Neural progenitor cell (in vitro differentiated cells): Measurements from ENCODE around the gene OSTF1. TPM values are rescaled to one million over a fixed set of nuclear protein-coding genes. Genes with fewer than 3 reads are reported as not detected.

Source experiments
- DNase-seq: peaks from one replicate; pipeline ENCODE4 v3.0.0-alpha.2; 2016; ENCODE audit warnings: low spot score
- H2AFZ ChIP-seq: fragments of 200-600 bp; sonication (generic); replicated peaks from 2 replicates; pipeline ENCODE4 v1.6.1; 2016; ENCODE audit warnings: antibody characterized with exemption
- H3F3A ChIP-seq: fragments of 200-600 bp; sonication (generic); 2 replicates; pipeline ENCODE4 v1.6.1; 2016; ENCODE audit warnings: antibody characterized with exemption, low read depth
- H3K27ac ChIP-seq: fragments of 200-600 bp; sonication (generic); 2 replicates; pipeline ENCODE4 v1.5.1; 2016; ENCODE audit warnings: mild to moderate bottlenecking
- H3K27me3 ChIP-seq: fragments of 200-600 bp; sonication (generic); 2 replicates; pipeline ENCODE4 v1.6.1; 2016; ENCODE audit warnings: mild to moderate bottlenecking, moderate library complexity
- H3K36me3 ChIP-seq: fragments of 200-600 bp; sonication (generic); 2 replicates; pipeline ENCODE4 v1.5.1; 2016
- H3K4me1 ChIP-seq: fragments of 200-600 bp; sonication (generic); 2 replicates; pipeline ENCODE4 v1.6.1; 2016; ENCODE audit warnings: mixed run types
- H3K4me2 ChIP-seq: fragments of 200-600 bp; sonication (generic); 2 replicates; pipeline ENCODE4 v1.6.1; 2016
- H3K4me3 ChIP-seq: fragments of 200-600 bp; sonication (generic); 2 replicates; pipeline ENCODE4 v1.5.1; 2016
- H3K79me2 ChIP-seq: fragments of 200-600 bp; sonication (generic); 2 replicates; pipeline ENCODE4 v1.6.1; 2016; ENCODE audit warnings: low read depth
- H3K9ac ChIP-seq: fragments of 200-600 bp; sonication (generic); 2 replicates; pipeline ENCODE4 v1.6.1; 2016
- H3K9me3 ChIP-seq: fragments of 200-600 bp; sonication (generic); 2 replicates; pipeline ENCODE4 v1.5.1; 2016; ENCODE audit warnings: low read depth
- H4K20me1 ChIP-seq: fragments of 200-600 bp; sonication (generic); 2 replicates; pipeline ENCODE4 v1.6.1; 2016; ENCODE audit warnings: low read depth
- H3K27ac Mint-ChIP-seq: 3 replicates; pipeline ENCODE4 v1.8.0; 2021; ENCODE audit warnings: mixed read lengths
- H3K27me3 Mint-ChIP-seq: 2 replicates; pipeline ENCODE4 v1.8.0; 2022; ENCODE audit warnings: low read depth, mild to moderate bottlenecking, inconsistent platforms, moderate library complexity, mixed read lengths; ENCODE audit not compliant: insufficient read depth
- H3K36me3 Mint-ChIP-seq: 3 replicates; pipeline ENCODE4 v1.8.0; 2021; ENCODE audit warnings: mixed read lengths
- H3K4me1 Mint-ChIP-seq: 3 replicates; pipeline ENCODE4 v1.8.0; 2021; ENCODE audit warnings: mixed read lengths
- H3K4me3 Mint-ChIP-seq: 3 replicates; pipeline ENCODE4 v1.8.0; 2021; ENCODE audit warnings: mild to moderate bottlenecking, moderate library complexity, mixed read lengths
- H3K9me3 Mint-ChIP-seq: 3 replicates; pipeline ENCODE4 v1.8.0; 2020; ENCODE audit warnings: mixed read lengths
- CTCF ChIP-seq: fragments of 200-600 bp; sonication (generic); IDR thresholded peaks from 2 replicates; pipeline ENCODE4 v1.5.1; 2017; ENCODE audit warnings: antibody characterized with exemption, mild to moderate bottlenecking
- EZH2 ChIP-seq: fragments of 200-600 bp; sonication (generic); IDR thresholded peaks from 2 replicates; pipeline ENCODE4 v1.6.1; 2017; ENCODE audit warnings: antibody characterized with exemption, mild to moderate bottlenecking, moderate library complexity
- EZH2phosphoT487 ChIP-seq: fragments of 200-600 bp; sonication (generic); IDR thresholded peaks from 2 replicates; pipeline ENCODE4 v1.6.1; 2017; ENCODE audit warnings: antibody characterized with exemption
- total RNA-seq: library from RNA; depleted of rRNA; stranded (reverse); fragments of >200 nt; gene quantifications from 2 replicates; pipeline ENCODE4 v1.2.3, GENCODE V29; 2015; ENCODE audit warnings: low replicate concordance

The OSTF1 gene
- total RNA-seq, 1 donor from 2014 or later, result 1.3 TPM

GRCh38 chr9:75140261-75140660 is 51.9 kb downstream of the OSTF1 start:
- H4K20me1 ChIP-seq, result no peaks in the 10 kb centered on the region
- no peak overlapping the region for H2AFZ ChIP-seq
- H3K4me3 ChIP-seq, result no peak overlapping the region
- H3K9me3 ChIP-seq, result no peaks in the 10 kb centered on the region
- no peak for DNase-seq
- H3K36me3 ChIP-seq, result no peaks in the 10 kb centered on the region
- H3K27me3 ChIP-seq, result no peaks in the 10 kb centered on the region
- Mint-ChIP-seq H3K4me3 (no peak overlapping the region), H3K4me1 (no peaks in the 10 kb centered on the region), H3K27me3 (no peaks in the 10 kb centered on the region), H3K27ac (no peak overlapping the region), H3K9me3 (no peaks in the 10 kb centered on the region), H3K36me3 (no peaks in the 10 kb centered on the region)
- H3K4me2 ChIP-seq, result no peak overlapping the region
- no peak overlapping the region for H3K27ac ChIP-seq
- H3K4me1 ChIP-seq, result no peaks in the 10 kb centered on the region
- no peaks in the 10 kb centered on the region for H3K79me2 ChIP-seq
- no peak overlapping the region for H3K9ac ChIP-seq
- H3F3A ChIP-seq, result no peaks in the 10 kb centered on the region
- TF ChIP-seq CTCF, result no peak
- no peak for TF ChIP-seq EZH2
- no peak for TF ChIP-seq EZH2phosphoT487

- Mint-ChIP-seq H3K36me3 (no peaks in the 10 kb centered on the region), H3K4me3 (no peak overlapping the region)
- no peak overlapping the region for H3K27ac ChIP-seq
Measured at GRCh38 chr9:75142202-75142601, 53.9 kb downstream of the OSTF1 start.

GRCh38 chr9:75146229-75146628 is 57.9 kb downstream of the OSTF1 start:
- H3K27me3 Mint-ChIP-seq, result no peaks in the 10 kb centered on the region

More at GRCh38 chr9:75142202-75142601, 53.9 kb downstream of the OSTF1 start:
- Histone ChIP-seq H3K36me3 (no peaks in the 10 kb centered on the region), H3K79me2 (no peaks in the 10 kb centered on the region), H3K4me3 (no peak overlapping the region), H4K20me1 (no peaks in the 10 kb centered on the region), H3K4me2 (no peak overlapping the region), H3K9me3 (no peaks in the 10 kb centered on the region), H3K4me1 (no peaks in the 10 kb centered on the region), H3K27me3 (no peaks in the 10 kb centered on the region), H3K9ac (no peak overlapping the region), H2AFZ (no peak overlapping the region), H3F3A (no peaks in the 10 kb centered on the region)
- Mint-ChIP-seq H3K27me3 (no peaks in the 10 kb centered on the region), H3K9me3 (no peaks in the 10 kb centered on the region), H3K27ac (no peak overlapping the region), H3K4me1 (no peaks in the 10 kb centered on the region)
- DNase-seq, result no peak
- no peak for TF ChIP-seq CTCF
- no peak for TF ChIP-seq EZH2
- TF ChIP-seq EZH2phosphoT487, result no peak

More at GRCh38 chr9:75146229-75146628, 57.9 kb downstream of the OSTF1 start:
- H3K36me3 Mint-ChIP-seq, result no peaks in the 10 kb centered on the region
- Histone ChIP-seq H2AFZ (no peak overlapping the region), H3K4me1 (peaks cover 5% of the 10 kb centered on the region), H3K4me3 (no peak overlapping the region), H3K9me3 (no peaks in the 10 kb centered on the region), H3K27ac (no peak overlapping the region), H3K27me3 (no peaks in the 10 kb centered on the region), H3K36me3 (no peaks in the 10 kb centered on the region), H3K79me2 (no peaks in the 10 kb centered on the region), H3F3A (no peaks in the 10 kb centered on the region), H3K9ac (no peak overlapping the region), H3K4me2 (no peak overlapping the region), H4K20me1 (no peaks in the 10 kb centered on the region)
- DNase-seq, result no peak
- TF ChIP-seq CTCF, result no peak
- no peak for TF ChIP-seq EZH2
- no peak for TF ChIP-seq EZH2phosphoT487
- H3K4me3 Mint-ChIP-seq, result no peak overlapping the region
- H3K9me3 Mint-ChIP-seq, result no peaks in the 10 kb centered on the region
- H3K4me1 Mint-ChIP-seq, result peaks cover 9% of the 10 kb centered on the region
- no peak overlapping the region for H3K27ac Mint-ChIP-seq
